DMS53 (cell line): ENCODE measurements around the gene SLK.
A peak's percentile ranks its signal among the peaks of the same experiment; 100 is the strongest.

Experiments used
- DNase-seq: peaks from one replicate; lab custom pipeline; 2025; lab: John Stamatoyannopoulos, UW

Gene SLK

GRCh38 chr10:103991393-103992128 is 24.6 kb downstream of the SLK start:
- DNase-seq, result no peak

- DNase-seq, result no peak
These were observed 28.2 kb downstream of the SLK start for GRCh38 chr10:103995134-103995533.

GRCh38 chr10:103998805-103999204 is 31.9 kb downstream of the SLK start:
- DNase-seq, result no peak

GRCh38 chr10:104002911-104003310 is 36.0 kb downstream of the SLK start:
- no peak for DNase-seq

- DNase-seq, result no peak
These were observed 38.4 kb downstream of the SLK start for GRCh38 chr10:104005172-104005863.

- DNase-seq, result no peak
These were observed 45.0 kb downstream of the SLK start for GRCh38 chr10:104011904-104012303.

GRCh38 chr10:104013489-104013888 is 46.5 kb downstream of the SLK start:
- DNase-seq, result no peak

GRCh38 chr10:104014176-104014575 is 47.2 kb downstream of the SLK start:
- no peak for DNase-seq

- no peak for DNase-seq
These were observed 49.7 kb downstream of the SLK start for GRCh38 chr10:104016661-104017060.

- no peak for DNase-seq
These were observed 51.5 kb downstream of the SLK start for GRCh38 chr10:104018471-104018870.

GRCh38 chr10:104020020-104020419 is 53.1 kb downstream of the SLK start:
- DNase-seq, result no peak

- no peak for DNase-seq
These were observed 54.3 kb downstream of the SLK start for GRCh38 chr10:104021246-104021645.

- DNase-seq, result no peak
These were observed 55.1 kb downstream of the SLK start for GRCh38 chr10:104022026-104022425.

- DNase-seq, result no peak
These were observed 58.6 kb downstream of the SLK start for GRCh38 chr10:104025524-104025923.

- peak; percentile 18 for DNase-seq
These were observed 59.8 kb downstream of the SLK start for GRCh38 chr10:104026762-104027161.

GRCh38 chr10:104028146-104028545 is 61.2 kb downstream of the SLK start:
- DNase-seq, result peak; percentile 34

GRCh38 chr10:104028823-104029520 is 62.0 kb downstream of the SLK start:
- DNase-seq, result no peak

- no peak for DNase-seq
These were observed 62.6 kb downstream of the SLK start for GRCh38 chr10:104029521-104029860.

- no peak for DNase-seq
These were observed 64.7 kb downstream of the SLK start for GRCh38 chr10:104031631-104032030.

- DNase-seq, result no peak
These were observed 65.3 kb downstream of the SLK start for GRCh38 chr10:104032144-104032775.

GRCh38 chr10:104033401-104033930 is 66.5 kb downstream of the SLK start:
- no peak for DNase-seq

GRCh38 chr10:104033966-104034365 is 67.0 kb downstream of the SLK start:
- DNase-seq, result no peak
